ENCODE data around the gene AGO3. TPM values are rescaled to one million over a fixed set of nuclear protein-coding genes. Genes with fewer than 3 reads are reported as not detected.

Gene AGO3
- total and polyA plus RNA-seq, 2 of the 13 experiments (the other 11 are each of a cell fraction or from before 2014, with no cell fraction given) = 21.2 to 27.1 TPM

DNA sequence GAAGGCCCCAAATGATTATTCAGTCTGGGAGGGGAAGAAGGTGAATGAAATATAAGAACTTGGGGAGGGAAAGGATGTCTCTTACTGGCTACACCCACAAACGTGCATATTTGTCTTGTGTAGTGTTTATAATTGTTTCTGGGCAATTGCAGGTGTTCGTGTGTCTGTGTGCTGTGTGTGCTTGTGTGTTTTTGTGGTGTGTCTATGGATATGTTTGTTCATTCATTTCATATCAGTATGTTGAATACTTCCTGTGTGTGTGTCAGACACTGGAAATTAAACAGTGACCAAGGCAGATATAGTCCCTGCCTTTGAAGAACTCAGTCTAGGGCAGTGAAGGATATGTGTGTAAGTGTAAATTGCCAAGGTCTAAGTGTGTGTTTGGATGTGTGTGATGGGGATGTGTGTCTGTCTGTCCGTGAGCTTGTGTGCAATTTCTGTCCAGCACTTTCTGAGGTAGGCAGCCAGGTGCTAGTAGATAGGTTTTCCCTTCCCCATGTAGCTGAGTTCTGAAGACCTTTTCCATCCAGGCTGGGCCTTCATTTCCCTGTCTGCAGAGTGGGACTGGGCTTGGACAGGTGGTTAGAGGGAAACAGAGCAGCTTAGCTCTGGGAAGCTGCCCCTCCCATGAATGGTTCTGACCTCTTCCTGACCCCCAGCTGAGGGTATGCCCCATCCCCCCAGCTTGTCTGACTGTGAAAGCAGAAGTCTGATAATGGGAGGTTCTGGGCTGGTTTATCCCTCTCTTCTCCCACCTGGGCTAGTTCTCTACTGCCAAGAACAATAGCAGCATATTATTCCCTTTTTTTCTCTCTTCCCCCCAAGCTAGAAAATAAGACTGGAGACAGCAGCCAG is 44.1 kb upstream of the AGO3 start:
- peak overlapping the region; percentile 15; the same call in 1 of the 2 replicates for H3K4me2 ChIP-seq (ENCODE audit: low read depth, low read length)
- H3K4me3 ChIP-seq (replicated peaks in 1 of 3; ENCODE audit: insufficient read depth in 1 of 3, low read depth in 2 of 3, low read length in 3 of 3) = no peak overlapping the region
- intact Hi-C loops (cut with micrococcal nuclease; ENCODE audit: unreplicated experiment) = no loop called here
- in situ Hi-C loops (cut with HindIII; ENCODE audit: extremely low pct_ligation_motif_present, low pct_unique_long_range_greater_than_20kb) = no loop called here
- peaks cover 46% of the 10 kb centered on the region for H3K4me1 ChIP-seq (ENCODE audit: insufficient read depth, low read length)
- FAIRE-seq (no peak), DNase-seq (ENCODE audit: low spot score) (peak; percentile 20), ATAC-seq (no peak)
- peaks cover 11% of the 10 kb centered on the region for H3K79me2 ChIP-seq (ENCODE audit: insufficient read depth, low read length)
- BruUV-seq (replicated peaks) = no TSS peak
- ChIA-PET CTCF (ENCODE audit: low intra/inter-chr PET ratio, low total read pairs) (no interaction called here), POLR2A (no interaction called here)
- no peaks in the 10 kb centered on the region; a peak in 1 of 5 replicates for H3K27me3 ChIP-seq (ENCODE audit: control insufficient read depth in 1 of 2, insufficient read depth in 2 of 2, low read length in 2 of 2)
- H3K9ac ChIP-seq (ENCODE audit: insufficient read depth, low read depth, low read length) = no peak overlapping the region
- H3K27ac ChIP-seq (ENCODE audit: extremely low read length, insufficient read depth, low read length) = no peak overlapping the region
- 0 out of 2 replicates have a peak, but pooled peaks cover 10% of the 10 kb centered on the region for H4K20me1 ChIP-seq (ENCODE audit: insufficient read depth, low read length)
- no peak overlapping the region for H2AFZ ChIP-seq (ENCODE audit: low read length)
- H3K9me3 ChIP-seq (ENCODE audit: low read length) = no peaks in the 10 kb centered on the region
- 67% methylated on average over 3 of the region's 3 CpGs for WGBS (ENCODE audit: low lambda C conversion rate)
- H3K36me3 ChIP-seq (replicated peaks in 1 of 2; ENCODE audit: control insufficient read depth in 1 of 2, insufficient read depth in 2 of 2, low read length in 2 of 2) = peaks cover 2 to 18% of the 10 kb centered on the region in 2 experiments; a peak in 4 of 5 replicates
- TF ChIP-seq IKZF5 (CRISPR knock-in tag; IDR thresholded peaks at IDR 0.05) = no peak
- TF ChIP-seq KAT2B (IDR thresholded peaks at IDR 0.05; ENCODE audit: borderline replicate concordance, low read depth, low read length) = no peak
- TF ChIP-seq ZNF343 (CRISPR knock-in tag; IDR thresholded peaks at IDR 0.05) = no peak
- TF ChIP-seq HCFC1 (IDR thresholded peaks at IDR 0.05; ENCODE audit: low read depth, low read length) = no peak
- TF ChIP-seq NRL (CRISPR knock-in tag; IDR thresholded peaks at IDR 0.05; ENCODE audit: borderline replicate concordance) = no peak
- TF ChIP-seq TIGD3 (CRISPR knock-in tag; IDR thresholded peaks at IDR 0.05; ENCODE audit: borderline replicate concordance) = no peak
- TF ChIP-seq MATR3 (CRISPR knock-in tag; IDR thresholded peaks at IDR 0.05) = no peak
- TF ChIP-seq ZNF10 (CRISPR knock-in tag; IDR thresholded peaks at IDR 0.05; ENCODE audit: borderline replicate concordance, low read depth) = no peak
- no peak for TF ChIP-seq RNF219 (CRISPR knock-in tag; IDR thresholded peaks at IDR 0.05)
- peak; percentile 59 for TF ChIP-seq RARA (CRISPR knock-in tag; IDR thresholded peaks at IDR 0.05)
- no peak for TF ChIP-seq ZNF567 (CRISPR knock-in tag; IDR thresholded peaks at IDR 0.05; ENCODE audit: borderline replicate concordance)
- no peak for TF ChIP-seq MED1 (CRISPR knock-in tag; IDR thresholded peaks at IDR 0.05)
- TF ChIP-seq ZNF788 (CRISPR knock-in tag; IDR thresholded peaks at IDR 0.05; ENCODE audit: borderline replicate concordance) = no peak
- 0 out of 2 replicates have a peak, but pooled peaks have one; percentile 27 for TF ChIP-seq ZNF629 (CRISPR knock-in tag; conservative IDR thresholded peaks at IDR 0.05)
- TF ChIP-seq RNF2 (conservative IDR thresholded peaks at IDR 0.05; ENCODE audit: low read depth) = no peak
- TF ChIP-seq, protein P1, sequence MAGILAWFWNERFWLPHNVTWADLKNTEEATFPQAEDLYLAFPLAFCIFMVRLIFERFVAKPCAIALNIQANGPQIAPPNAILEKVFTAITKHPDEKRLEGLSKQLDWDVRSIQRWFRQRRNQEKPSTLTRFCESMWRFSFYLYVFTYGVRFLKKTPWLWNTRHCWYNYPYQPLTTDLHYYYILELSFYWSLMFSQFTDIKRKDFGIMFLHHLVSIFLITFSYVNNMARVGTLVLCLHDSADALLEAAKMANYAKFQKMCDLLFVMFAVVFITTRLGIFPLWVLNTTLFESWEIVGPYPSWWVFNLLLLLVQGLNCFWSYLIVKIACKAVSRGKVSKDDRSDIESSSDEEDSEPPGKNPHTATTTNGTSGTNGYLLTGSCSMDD (CRISPR knock-in tag; IDR thresholded peaks at IDR 0.05) = no peak
- no peak for TF ChIP-seq ZSCAN30 (CRISPR knock-in tag; IDR thresholded peaks at IDR 0.05)
- TF ChIP-seq ZNF703 (CRISPR knock-in tag; IDR thresholded peaks at IDR 0.05; ENCODE audit: borderline replicate concordance) = no peak
- no peak for TF ChIP-seq RBFOX2 (IDR thresholded peaks at IDR 0.05; ENCODE audit: low read depth, low read length)
- no peak for TF ChIP-seq TAF1 (CRISPR knock-in tag; IDR thresholded peaks at IDR 0.05)
